HEK293 (cell line): ENCODE data around the gene ZNF48.

ENCODE experiments used
- IKZF3 ChIP-seq: fragments of 450-650 bp; IDR thresholded peaks from 2 replicates; pipeline ENCODE4 v1.5.0; 2018; ENCODE audit warnings: missing biosample characterization, mild to moderate bottlenecking, missing genetic modification characterization, moderate library complexity
- KLF9 ChIP-seq: fragments of 450-650 bp; formaldehyde crosslinking; IDR thresholded peaks from 2 replicates; pipeline ENCODE4 v1.5.1; 2016; ENCODE audit warnings: missing biosample characterization, missing genetic modification characterization, low read depth
- MEIS1 ChIP-seq: sonication (generic); formaldehyde crosslinking; IDR thresholded peaks from 2 replicates; pipeline ENCODE4 v1.8.1; 2022; ENCODE audit warnings: missing genetic modification reagents, mild to moderate bottlenecking, borderline replicate concordance
- OSR2 ChIP-seq: fragments of 450-650 bp; formaldehyde crosslinking; IDR thresholded peaks from 2 replicates; pipeline ENCODE4 v1.5.1; 2016; ENCODE audit warnings: missing biosample characterization, missing genetic modification characterization
- PRDM1 ChIP-seq: fragments of 450-650 bp; formaldehyde crosslinking; IDR thresholded peaks from 2 replicates; pipeline ENCODE4; 2016; ENCODE audit warnings: missing biosample characterization, missing genetic modification characterization
- SALL2 ChIP-seq: fragments of 450-650 bp; formaldehyde crosslinking; IDR thresholded peaks from 2 replicates; pipeline ENCODE4 v1.5.0; 2017; ENCODE audit warnings: missing biosample characterization, mild to moderate bottlenecking, missing genetic modification characterization, borderline replicate concordance
- SCRT1 ChIP-seq: fragments of 450-650 bp; formaldehyde crosslinking; IDR thresholded peaks from 2 replicates; pipeline ENCODE4 v1.5.1; 2016; ENCODE audit warnings: missing biosample characterization, missing genetic modification characterization, borderline replicate concordance
- SETDB1 ChIP-seq: IDR thresholded peaks from one replicate; pipeline ENCODE4 v1.6.1; 2017; ENCODE audit warnings: mild to moderate bottlenecking, low read length, moderate library complexity, mixed read lengths; ENCODE audit not compliant: insufficient read length
- TCF7L2 ChIP-seq: IDR thresholded peaks from 2 replicates; pipeline ENCODE4 v1.6.1; 2011; ENCODE audit warnings: low read depth, mild to moderate bottlenecking, inconsistent platforms, low read length, moderate library complexity, borderline replicate concordance
- WT1 ChIP-seq: fragments of 450-650 bp; formaldehyde crosslinking; IDR thresholded peaks from 2 replicates; pipeline ENCODE4 v1.5.1; 2016; ENCODE audit warnings: missing biosample characterization, missing genetic modification characterization
- ZFP3 ChIP-seq: fragments of 450-650 bp; formaldehyde crosslinking; IDR thresholded peaks from 2 replicates; pipeline ENCODE4 v1.5.1; 2016; ENCODE audit warnings: low read depth, missing biosample characterization, missing genetic modification characterization
- ZFP37 ChIP-seq: fragments of 450-650 bp; formaldehyde crosslinking; IDR thresholded peaks from 2 replicates; pipeline ENCODE4 v1.5.1; 2016; ENCODE audit warnings: missing biosample characterization, missing genetic modification characterization
- ZFP69B ChIP-seq: fragments of 450-650 bp; formaldehyde crosslinking; IDR thresholded peaks from 2 replicates; pipeline ENCODE4 v1.5.1; 2016; ENCODE audit warnings: missing biosample characterization, missing genetic modification characterization
- ZIC2 ChIP-seq: fragments of 450-650 bp; formaldehyde crosslinking; IDR thresholded peaks from 2 replicates; pipeline ENCODE4 v1.5.1; 2016; ENCODE audit warnings: missing biosample characterization, missing genetic modification characterization
- ZNF10 ChIP-seq: fragments of 450-650 bp; formaldehyde crosslinking; IDR thresholded peaks from 2 replicates; pipeline ENCODE4 v1.5.1; 2017; ENCODE audit warnings: missing biosample characterization, missing genetic modification characterization
- ZNF114 ChIP-seq: fragments of 450-650 bp; formaldehyde crosslinking; IDR thresholded peaks from 2 replicates; pipeline ENCODE4 v1.5.0; 2017; ENCODE audit warnings: missing biosample characterization, missing genetic modification characterization
- ZNF146 ChIP-seq: fragments of 450-650 bp; formaldehyde crosslinking; IDR thresholded peaks from 2 replicates; pipeline ENCODE4 v1.5.1; 2016; ENCODE audit warnings: missing biosample characterization, missing genetic modification characterization
- ZNF239 ChIP-seq: fragments of 450-650 bp; formaldehyde crosslinking; IDR thresholded peaks from 2 replicates; pipeline ENCODE4 v1.5.1; 2016; ENCODE audit warnings: missing biosample characterization, missing genetic modification characterization
- ZNF350 ChIP-seq: fragments of 450-650 bp; formaldehyde crosslinking; IDR thresholded peaks from 2 replicates; pipeline ENCODE4 v1.5.0; 2017; ENCODE audit warnings: missing biosample characterization, mild to moderate bottlenecking, missing genetic modification characterization
- ZNF366 ChIP-seq: fragments of 450-650 bp; formaldehyde crosslinking; conservative IDR thresholded peaks from 2 replicates; pipeline ENCODE4 v1.5.1; 2016; ENCODE audit warnings: missing biosample characterization, missing genetic modification characterization
- ZNF510 ChIP-seq: fragments of 450-650 bp; formaldehyde crosslinking; IDR thresholded peaks from 2 replicates; pipeline ENCODE4 v1.5.1; 2018; ENCODE audit warnings: mild to moderate bottlenecking, missing genetic modification characterization, missing biosample characterization; ENCODE audit not compliant: insufficient replicate concordance
- ZNF596 ChIP-seq: fragments of 450-650 bp; IDR thresholded peaks from 2 replicates; pipeline ENCODE4 v1.5.0; 2018; ENCODE audit warnings: missing biosample characterization, mild to moderate bottlenecking, missing genetic modification characterization, moderate library complexity
- ZNF610 ChIP-seq: fragments of 450-650 bp; formaldehyde crosslinking; IDR thresholded peaks from 2 replicates; pipeline ENCODE4 v1.5.1; 2016; ENCODE audit warnings: missing biosample characterization, missing genetic modification characterization, borderline replicate concordance
- ZNF639 ChIP-seq: fragments of 450-650 bp; formaldehyde crosslinking; IDR thresholded peaks from 2 replicates; pipeline ENCODE4 v1.5.1; 2016; ENCODE audit warnings: missing biosample characterization, missing genetic modification characterization
- ZNF645 ChIP-seq: fragments of 450-650 bp; formaldehyde crosslinking; IDR thresholded peaks from 2 replicates; pipeline ENCODE4; 2016; ENCODE audit warnings: missing biosample characterization, missing genetic modification characterization
- ZNF677 ChIP-seq: fragments of 450-650 bp; IDR thresholded peaks from 2 replicates; pipeline ENCODE4 v1.5.0; 2018; ENCODE audit warnings: missing biosample characterization, mild to moderate bottlenecking, missing genetic modification characterization, moderate library complexity
- ZNF747 ChIP-seq: fragments of 450-650 bp; formaldehyde crosslinking; IDR thresholded peaks from 2 replicates; pipeline ENCODE4 v1.5.1; 2016; ENCODE audit warnings: missing biosample characterization, missing genetic modification characterization
- ZNF76 ChIP-seq: fragments of 450-650 bp; formaldehyde crosslinking; IDR thresholded peaks from 2 replicates; pipeline ENCODE4; 2016; ENCODE audit warnings: low read depth, missing biosample characterization, missing genetic modification characterization, borderline replicate concordance
- ZNF776 ChIP-seq: fragments of 450-650 bp; formaldehyde crosslinking; IDR thresholded peaks from 2 replicates; pipeline ENCODE4 v1.5.0; 2017; ENCODE audit warnings: missing biosample characterization, missing genetic modification characterization, borderline replicate concordance
- TF ChIP-seq, protein P1 (sequence below): sonication (generic); formaldehyde crosslinking; IDR thresholded peaks from 2 replicates; pipeline ENCODE4 v1.8.1; 2022; ENCODE audit warnings: mild to moderate bottlenecking, moderate library complexity, missing genetic modification reagents
- TF ChIP-seq, protein P2 (sequence below): fragments of 450-650 bp; formaldehyde crosslinking; IDR thresholded peaks from 2 replicates; pipeline ENCODE4 v1.5.1; 2016; ENCODE audit warnings: missing biosample characterization, missing genetic modification characterization
- TF ChIP-seq, protein P3 (sequence below): fragments of 450-650 bp; formaldehyde crosslinking; IDR thresholded peaks from 2 replicates; pipeline ENCODE4 v1.5.1; 2016; ENCODE audit warnings: missing biosample characterization, missing genetic modification characterization
- TF ChIP-seq, protein P4 (sequence below): fragments of 450-650 bp; IDR thresholded peaks from 2 replicates; pipeline ENCODE4 v1.5.1; 2018; ENCODE audit warnings: missing biosample characterization, mild to moderate bottlenecking, missing genetic modification characterization

Gene ZNF48

GRCh38 chr16:30371248-30371816 is 23.9 kb upstream of the ZNF48 start (continued):
- TF ChIP-seq ZNF510 (no peak), ZNF10 (tag by site-specific recombination) (no peak), ZNF76 (no peak), ZNF677 (tag by site-specific recombination) (no peak), ZNF596 (tag by site-specific recombination) (no peak), ZNF239 (no peak), ZIC2 (tag by site-specific recombination) (no peak), ZFP69B (tag by site-specific recombination) (peak; percentile 68), OSR2 (tag by site-specific recombination) (no peak), MEIS1 (no peak), ZNF639 (0 out of 2 replicates have a peak, but pooled peaks have one; percentile 49), ZNF645 (tag by site-specific recombination) (no peak), SALL2 (tag by site-specific recombination) (no peak), ZNF366 (tag by site-specific recombination) (no peak), ZFP37 (no peak), ZNF610 (tag by site-specific recombination) (no peak), TCF7L2 (no peak), SETDB1 (no peak), SCRT1 (tag by site-specific recombination) (no peak), ZNF776 (no peak), ZNF747 (no peak), PRDM1 (tag by site-specific recombination) (no peak), ZFP3 (tag by site-specific recombination) (no peak), ZNF350 (tag by site-specific recombination) (no peak), KLF9 (tag by site-specific recombination) (peak; percentile 64; the same call in 1 of the 2 replicates), ZNF114 (tag by site-specific recombination) (no peak), ZNF146 (no peak), IKZF3 (tag by site-specific recombination) (no peak), WT1 (peak; percentile 13; the same call in 1 of the 2 replicates)
- TF ChIP-seq, protein P1, sequence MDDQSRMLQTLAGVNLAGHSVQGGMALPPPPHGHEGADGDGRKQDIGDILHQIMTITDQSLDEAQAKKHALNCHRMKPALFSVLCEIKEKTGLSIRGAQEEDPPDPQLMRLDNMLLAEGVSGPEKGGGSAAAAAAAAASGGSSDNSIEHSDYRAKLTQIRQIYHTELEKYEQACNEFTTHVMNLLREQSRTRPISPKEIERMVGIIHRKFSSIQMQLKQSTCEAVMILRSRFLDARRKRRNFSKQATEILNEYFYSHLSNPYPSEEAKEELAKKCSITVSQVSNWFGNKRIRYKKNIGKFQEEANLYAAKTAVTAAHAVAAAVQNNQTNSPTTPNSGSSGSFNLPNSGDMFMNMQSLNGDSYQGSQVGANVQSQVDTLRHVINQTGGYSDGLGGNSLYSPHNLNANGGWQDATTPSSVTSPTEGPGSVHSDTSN, result no peak
- TF ChIP-seq, protein P2, sequence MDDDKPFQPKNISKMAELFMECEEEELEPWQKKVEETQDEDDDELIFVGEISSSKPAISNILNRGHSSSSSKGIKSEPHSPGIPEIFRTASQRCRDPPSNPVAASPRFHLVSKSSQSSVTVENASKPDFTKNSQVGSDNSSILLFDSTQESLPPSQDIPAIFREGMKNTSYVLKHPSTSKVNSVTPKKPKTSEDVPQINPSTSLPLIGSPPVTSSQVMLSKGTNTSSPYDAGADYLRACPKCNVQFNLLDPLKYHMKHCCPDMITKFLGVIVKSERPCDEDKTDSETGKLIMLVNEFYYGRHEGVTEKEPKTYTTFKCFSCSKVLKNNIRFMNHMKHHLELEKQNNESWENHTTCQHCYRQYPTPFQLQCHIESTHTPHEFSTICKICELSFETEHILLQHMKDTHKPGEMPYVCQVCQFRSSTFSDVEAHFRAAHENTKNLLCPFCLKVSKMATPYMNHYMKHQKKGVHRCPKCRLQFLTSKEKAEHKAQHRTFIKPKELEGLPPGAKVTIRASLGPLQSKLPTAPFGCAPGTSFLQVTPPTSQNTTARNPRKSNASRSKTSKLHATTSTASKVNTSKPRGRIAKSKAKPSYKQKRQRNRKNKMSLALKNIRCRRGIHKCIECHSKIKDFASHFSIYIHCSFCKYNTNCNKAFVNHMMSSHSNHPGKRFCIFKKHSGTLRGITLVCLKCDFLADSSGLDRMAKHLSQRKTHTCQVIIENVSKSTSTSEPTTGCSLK, result no peak
- TF ChIP-seq, protein P3, sequence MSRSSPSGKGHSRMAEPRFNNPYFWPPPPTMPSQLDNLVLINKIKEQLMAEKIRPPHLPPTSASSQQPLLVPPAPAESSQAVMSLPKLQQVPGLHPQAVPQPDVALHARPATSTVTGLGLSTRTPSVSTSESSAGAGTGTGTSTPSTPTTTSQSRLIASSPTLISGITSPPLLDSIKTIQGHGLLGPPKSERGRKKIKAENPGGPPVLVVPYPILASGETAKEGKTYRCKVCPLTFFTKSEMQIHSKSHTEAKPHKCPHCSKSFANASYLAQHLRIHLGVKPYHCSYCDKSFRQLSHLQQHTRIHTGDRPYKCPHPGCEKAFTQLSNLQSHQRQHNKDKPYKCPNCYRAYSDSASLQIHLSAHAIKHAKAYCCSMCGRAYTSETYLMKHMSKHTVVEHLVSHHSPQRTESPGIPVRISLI (tag by site-specific recombination), result no peak
- TF ChIP-seq, protein P4, sequence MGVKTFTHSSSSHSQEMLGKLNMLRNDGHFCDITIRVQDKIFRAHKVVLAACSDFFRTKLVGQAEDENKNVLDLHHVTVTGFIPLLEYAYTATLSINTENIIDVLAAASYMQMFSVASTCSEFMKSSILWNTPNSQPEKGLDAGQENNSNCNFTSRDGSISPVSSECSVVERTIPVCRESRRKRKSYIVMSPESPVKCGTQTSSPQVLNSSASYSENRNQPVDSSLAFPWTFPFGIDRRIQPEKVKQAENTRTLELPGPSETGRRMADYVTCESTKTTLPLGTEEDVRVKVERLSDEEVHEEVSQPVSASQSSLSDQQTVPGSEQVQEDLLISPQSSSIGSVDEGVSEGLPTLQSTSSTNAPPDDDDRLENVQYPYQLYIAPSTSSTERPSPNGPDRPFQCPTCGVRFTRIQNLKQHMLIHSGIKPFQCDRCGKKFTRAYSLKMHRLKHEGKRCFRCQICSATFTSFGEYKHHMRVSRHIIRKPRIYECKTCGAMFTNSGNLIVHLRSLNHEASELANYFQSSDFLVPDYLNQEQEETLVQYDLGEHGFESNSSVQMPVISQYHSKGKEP, result no peak
